GM12873 (cell line): ENCODE measurements around the gene KIFC1.

Source experiments
- TF ChIP-seq, protein P1 (sequence below): IDR thresholded peaks from 2 replicates; pipeline ENCODE4 v1.5.1; 2012; ENCODE audit warnings: low read depth, mild to moderate bottlenecking, moderate library complexity, low read length, control low read depth; ENCODE audit not compliant: insufficient read depth; ENCODE audit errors: missing control alignments

Gene KIFC1

GRCh38 chr6:33392979-33393378, 1.4 kb downstream of the KIFC1 start:
- TF ChIP-seq, protein P1, sequence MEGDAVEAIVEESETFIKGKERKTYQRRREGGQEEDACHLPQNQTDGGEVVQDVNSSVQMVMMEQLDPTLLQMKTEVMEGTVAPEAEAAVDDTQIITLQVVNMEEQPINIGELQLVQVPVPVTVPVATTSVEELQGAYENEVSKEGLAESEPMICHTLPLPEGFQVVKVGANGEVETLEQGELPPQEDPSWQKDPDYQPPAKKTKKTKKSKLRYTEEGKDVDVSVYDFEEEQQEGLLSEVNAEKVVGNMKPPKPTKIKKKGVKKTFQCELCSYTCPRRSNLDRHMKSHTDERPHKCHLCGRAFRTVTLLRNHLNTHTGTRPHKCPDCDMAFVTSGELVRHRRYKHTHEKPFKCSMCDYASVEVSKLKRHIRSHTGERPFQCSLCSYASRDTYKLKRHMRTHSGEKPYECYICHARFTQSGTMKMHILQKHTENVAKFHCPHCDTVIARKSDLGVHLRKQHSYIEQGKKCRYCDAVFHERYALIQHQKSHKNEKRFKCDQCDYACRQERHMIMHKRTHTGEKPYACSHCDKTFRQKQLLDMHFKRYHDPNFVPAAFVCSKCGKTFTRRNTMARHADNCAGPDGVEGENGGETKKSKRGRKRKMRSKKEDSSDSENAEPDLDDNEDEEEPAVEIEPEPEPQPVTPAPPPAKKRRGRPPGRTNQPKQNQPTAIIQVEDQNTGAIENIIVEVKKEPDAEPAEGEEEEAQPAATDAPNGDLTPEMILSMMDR, result no peak

DNA sequence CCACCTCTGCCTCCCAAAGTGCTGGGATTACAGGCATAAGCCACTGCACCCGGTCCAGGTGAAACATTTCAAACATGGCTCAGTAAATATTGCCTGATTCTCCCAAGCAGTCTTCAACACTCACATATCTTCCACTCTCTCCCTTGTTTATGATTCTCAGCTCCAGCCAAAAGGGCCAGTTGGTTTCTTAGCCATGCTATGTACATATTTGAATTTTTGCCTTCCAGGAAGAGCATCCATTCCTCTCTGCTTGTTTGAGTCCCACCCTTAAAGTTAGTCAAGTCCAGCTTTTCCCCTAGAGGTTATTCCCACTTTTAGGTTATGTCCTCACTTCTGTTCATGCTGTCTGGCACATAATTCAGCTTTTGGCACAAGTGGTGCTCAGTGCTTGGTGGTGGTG, 5.9 kb downstream of the KIFC1 start:
- TF ChIP-seq, protein P1, result no peak

GRCh38 chr6:33404884-33405283, 13.3 kb downstream of the KIFC1 start:
- TF ChIP-seq, protein P1, result no peak

DNA sequence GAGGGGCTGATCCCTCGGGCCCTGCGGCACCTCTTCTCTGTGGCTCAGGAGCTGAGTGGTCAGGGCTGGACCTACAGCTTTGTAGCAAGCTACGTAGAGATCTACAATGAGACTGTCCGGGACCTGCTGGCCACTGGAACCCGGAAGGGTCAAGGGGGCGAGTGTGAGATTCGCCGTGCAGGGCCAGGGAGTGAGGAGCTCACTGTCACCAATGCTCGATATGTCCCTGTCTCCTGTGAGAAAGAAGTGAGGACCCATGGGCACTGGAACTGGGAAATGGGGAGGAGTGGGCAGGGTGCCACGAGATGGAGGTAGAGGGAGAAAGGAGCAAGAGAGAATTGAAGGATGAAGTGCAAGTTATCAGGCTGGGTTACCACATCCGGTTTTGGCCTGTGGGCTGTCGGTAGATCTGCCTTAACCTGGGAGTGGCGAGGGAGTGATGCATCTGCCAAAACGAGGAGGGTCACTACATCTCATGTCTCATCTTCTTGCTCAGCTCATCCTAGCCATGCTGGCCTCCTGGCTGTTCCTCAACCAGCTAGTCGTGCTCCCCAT, 13.8 kb downstream of the KIFC1 start:
- TF ChIP-seq, protein P1, result no peak

DNA sequence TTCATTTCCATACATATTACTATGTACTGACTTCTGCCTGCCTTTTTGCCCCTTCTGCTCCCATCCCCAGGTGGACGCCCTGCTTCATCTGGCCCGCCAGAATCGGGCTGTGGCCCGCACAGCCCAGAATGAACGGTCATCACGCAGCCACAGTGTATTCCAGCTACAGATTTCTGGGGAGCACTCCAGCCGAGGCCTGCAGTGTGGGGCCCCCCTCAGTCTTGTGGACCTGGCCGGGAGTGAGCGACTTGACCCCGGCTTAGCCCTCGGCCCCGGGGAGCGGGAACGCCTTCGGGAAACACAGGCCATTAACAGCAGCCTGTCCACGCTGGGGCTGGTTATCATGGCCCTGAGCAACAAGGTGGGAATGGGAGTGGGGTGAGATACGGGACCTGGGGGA, 14.5 kb downstream of the KIFC1 start:
- TF ChIP-seq, protein P1, result no peak

GRCh38 chr6:33407132-33407718, 15.6 kb downstream of the KIFC1 start:
- TF ChIP-seq, protein P1, result peak; percentile 14

GRCh38 chr6:33410050-33410710, 18.6 kb downstream of the KIFC1 start:
- TF ChIP-seq, protein P1, result no peak
